ENCODE data around the gene LSM4. TPM values are rescaled to one million over a fixed set of nuclear protein-coding genes. Genes with fewer than 3 reads are reported as not detected.

The LSM4 gene
- total RNA-seq, 1 donor from 2014 or later: 440 TPM

- DNase-seq (ENCODE audit: low spot score): peak; percentile 99
- TF ChIP-seq EZH2 (IDR thresholded peaks at IDR 0.05) (no peak), EZH2phosphoT487 (IDR thresholded peaks at IDR 0.05) (no peak), CTCF (IDR thresholded peaks at IDR 0.05) (peak; percentile 35)
- H3K79me2 ChIP-seq (ENCODE audit: low read depth): peaks cover 49% of the 10 kb centered on the region
- H3K4me1 Mint-ChIP-seq: peaks cover 33% of the 10 kb centered on the region
- peak within 1 kb of the TSS; percentile 99 for H3K4me3 ChIP-seq
- H3K27ac ChIP-seq: peak within 1 kb of the TSS; percentile 99
- H3K9ac ChIP-seq: peak within 1 kb of the TSS; percentile 96
- H3F3A ChIP-seq (ENCODE audit: low read depth): peaks cover 49% of the 10 kb centered on the region
- no peaks in the 10 kb centered on the region for H3K9me3 ChIP-seq (ENCODE audit: low read depth)
- H3K4me3 Mint-ChIP-seq: peak within 1 kb of the TSS; percentile 94
- H3K36me3 ChIP-seq: no peaks in the 10 kb centered on the region
- H3K9me3 Mint-ChIP-seq: peaks cover 4% of the 10 kb centered on the region
- H3K36me3 Mint-ChIP-seq: peaks cover 11% of the 10 kb centered on the region
- peak within 1 kb of the TSS; percentile 98 for H3K27ac Mint-ChIP-seq
- peaks cover 27% of the 10 kb centered on the region for H3K27me3 Mint-ChIP-seq (ENCODE audit: insufficient read depth, low read depth)
- H2AFZ ChIP-seq (replicated peaks): no peak within 1 kb of the TSS
- no peaks in the 10 kb centered on the region for H3K27me3 ChIP-seq
- peak within 1 kb of the TSS; percentile 90 for H3K4me2 ChIP-seq
- H3K4me1 ChIP-seq: no peaks in the 10 kb centered on the region
- peaks cover 39% of the 10 kb centered on the region for H4K20me1 ChIP-seq (ENCODE audit: low read depth)
Observed at GRCh38 chr19:18281082-18282020, 41.5 kb downstream of the LSM4 start, which contains the start of gene JUND. JUND (minus strand) TSS chr19:18281622; CDS start chr19:18281484, 138 bp downstream.

DNA sequence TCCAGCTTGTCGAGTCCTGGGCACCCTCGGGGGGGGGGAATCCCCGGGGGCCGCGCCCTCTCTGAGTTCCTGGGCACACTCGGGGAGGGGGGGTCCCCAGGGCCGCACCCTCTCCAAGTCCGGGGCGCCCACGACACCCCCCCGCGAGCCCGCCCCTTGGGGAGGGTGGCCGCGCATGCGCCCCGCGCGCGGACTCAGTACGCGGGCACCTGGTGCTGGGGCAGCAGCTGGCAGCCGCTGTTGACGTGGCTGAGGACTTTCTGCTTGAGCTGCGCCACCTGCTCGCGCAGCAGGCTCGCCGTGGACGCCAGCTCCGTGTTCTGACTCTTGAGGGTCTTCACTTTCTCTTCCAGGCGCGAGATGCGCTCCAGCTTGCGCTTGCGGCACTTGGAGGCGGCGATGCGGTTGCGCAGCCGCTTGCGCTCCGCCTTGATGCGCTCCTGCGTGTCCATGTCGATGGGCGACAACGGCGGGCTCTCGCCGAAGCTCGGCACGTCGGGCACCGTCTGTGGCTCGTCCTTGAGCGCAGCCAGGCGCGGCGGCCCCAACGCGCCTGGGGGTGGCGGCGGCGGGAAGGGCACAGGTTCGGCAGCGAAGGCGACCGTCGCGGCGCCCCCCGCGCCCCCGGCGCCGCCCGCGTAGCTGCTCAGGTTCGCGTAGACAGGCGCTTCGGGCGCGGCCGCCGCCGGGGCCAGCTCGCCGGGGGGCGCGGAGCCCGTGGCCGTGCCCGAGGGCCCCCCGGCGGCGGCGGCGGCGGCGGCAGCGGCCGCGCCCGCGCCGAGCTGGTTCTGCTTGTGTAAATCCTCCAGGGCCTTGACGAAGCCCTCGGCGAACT is 42.4 kb downstream of the LSM4 start:
- Mint-ChIP-seq H3K4me3 (peak overlapping the region; percentile 96), H3K27me3 (ENCODE audit: insufficient read depth, low read depth) (peaks cover 27% of the 10 kb centered on the region), H3K9me3 (peaks cover 4% of the 10 kb centered on the region), H3K4me1 (peaks cover 31% of the 10 kb centered on the region), H3K27ac (peak overlapping the region; percentile 88), H3K36me3 (peaks cover 11% of the 10 kb centered on the region)
- peak overlapping the region; percentile 94 for H3K27ac ChIP-seq
- peak overlapping the region; percentile 99 for H3K4me3 ChIP-seq
- H3K79me2 ChIP-seq (ENCODE audit: low read depth): peaks cover 53% of the 10 kb centered on the region
- TF ChIP-seq EZH2phosphoT487 (IDR thresholded peaks at IDR 0.05) (no peak), EZH2 (IDR thresholded peaks at IDR 0.05) (no peak), CTCF (IDR thresholded peaks at IDR 0.05) (no peak)
- H3F3A ChIP-seq (ENCODE audit: low read depth): peaks cover 44% of the 10 kb centered on the region
- peak overlapping the region; percentile 96 for H3K9ac ChIP-seq
- no peaks in the 10 kb centered on the region for H3K27me3 ChIP-seq
- H2AFZ ChIP-seq (replicated peaks): no peak overlapping the region
- H3K36me3 ChIP-seq: no peaks in the 10 kb centered on the region
- peak overlapping the region; percentile 90 for H3K4me2 ChIP-seq
- H4K20me1 ChIP-seq (ENCODE audit: low read depth): peaks cover 48% of the 10 kb centered on the region
- no peaks in the 10 kb centered on the region for H3K4me1 ChIP-seq
- H3K9me3 ChIP-seq (ENCODE audit: low read depth): no peaks in the 10 kb centered on the region
- peak; percentile 81 for DNase-seq (ENCODE audit: low spot score)

DNA sequence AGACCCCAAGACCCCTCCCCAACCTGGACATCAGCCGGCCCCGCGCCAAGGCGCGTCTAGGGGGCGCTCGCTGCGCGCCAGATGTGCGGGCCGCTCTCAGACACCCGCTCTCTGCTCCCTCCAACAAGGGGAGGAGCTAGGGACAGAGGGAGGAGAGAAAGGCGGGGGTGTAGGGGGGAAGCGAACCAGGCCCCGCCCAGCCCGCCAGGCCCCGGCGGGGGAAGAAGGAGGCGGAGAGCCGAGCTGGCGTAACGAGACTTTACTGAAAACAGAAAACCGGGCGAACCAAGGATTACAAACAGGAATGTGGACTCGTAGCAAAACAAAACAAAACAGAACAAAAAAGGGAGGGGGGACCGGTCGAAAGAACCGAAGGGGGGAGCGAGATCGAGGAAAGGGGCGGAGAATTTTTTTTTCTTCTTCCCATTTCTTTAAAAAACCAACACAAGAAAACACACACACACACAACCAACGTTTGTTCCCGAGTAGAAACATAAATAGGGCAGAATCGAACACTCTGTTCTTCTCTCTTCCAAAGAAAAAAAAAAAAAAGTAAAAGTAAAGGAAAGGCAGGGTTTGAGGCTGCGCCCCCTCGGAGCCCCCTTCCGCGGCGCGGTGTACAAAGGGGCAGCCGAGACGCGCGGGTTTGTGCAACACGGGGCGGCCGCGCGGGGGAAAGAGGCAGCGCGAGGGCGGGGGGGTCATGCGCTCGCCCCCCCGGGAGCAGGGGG is 43.2 kb downstream of the LSM4 start:
- H3K36me3 Mint-ChIP-seq: peaks cover 11% of the 10 kb centered on the region
- peaks cover 56% of the 10 kb centered on the region for H4K20me1 ChIP-seq (ENCODE audit: low read depth)
- H3K9me3 ChIP-seq (ENCODE audit: low read depth): no peaks in the 10 kb centered on the region
- no peak overlapping the region for H2AFZ ChIP-seq (replicated peaks)
- peaks cover 40% of the 10 kb centered on the region for H3F3A ChIP-seq (ENCODE audit: low read depth)
- no peaks in the 10 kb centered on the region for H3K4me1 ChIP-seq
- TF ChIP-seq EZH2phosphoT487 (IDR thresholded peaks at IDR 0.05) (no peak), CTCF (IDR thresholded peaks at IDR 0.05) (peak; percentile 98)
- no peaks in the 10 kb centered on the region for H3K36me3 ChIP-seq
- peaks cover 27% of the 10 kb centered on the region for H3K27me3 Mint-ChIP-seq (ENCODE audit: insufficient read depth, low read depth)
- peak overlapping the region; percentile 90 for H3K4me2 ChIP-seq
- peaks cover 57% of the 10 kb centered on the region for H3K79me2 ChIP-seq (ENCODE audit: low read depth)
- H3K27ac ChIP-seq: peak overlapping the region; percentile 94
- peak overlapping the region; percentile 96 for H3K4me3 Mint-ChIP-seq
- peak overlapping the region; percentile 99 for H3K27ac Mint-ChIP-seq
- H3K27me3 ChIP-seq: no peaks in the 10 kb centered on the region
- peak; percentile 99 for DNase-seq (ENCODE audit: low spot score)
- H3K9ac ChIP-seq: peak overlapping the region; percentile 96
- H3K4me1 Mint-ChIP-seq: peaks cover 28% of the 10 kb centered on the region
- H3K9me3 Mint-ChIP-seq: peaks cover 4% of the 10 kb centered on the region
- H3K4me3 ChIP-seq: peak overlapping the region; percentile 99

Measured in neural progenitor cell (in vitro differentiated cells).